GM19455 (cell line): ENCODE data around the gene MRPS5.
"Not testable (repeated sequence)": the region's sequence is repeated elsewhere in the genome, so short reads cannot be mapped to it uniquely, and the experiment has no call there.

Experiments used
- ATAC-seq: cut with Tn5 transposase; IDR thresholded peaks from one replicate; pipeline ENCODE4 v1.9.1; 2021; ENCODE audit not compliant: unreplicated experiment

The MRPS5 gene

DNA sequence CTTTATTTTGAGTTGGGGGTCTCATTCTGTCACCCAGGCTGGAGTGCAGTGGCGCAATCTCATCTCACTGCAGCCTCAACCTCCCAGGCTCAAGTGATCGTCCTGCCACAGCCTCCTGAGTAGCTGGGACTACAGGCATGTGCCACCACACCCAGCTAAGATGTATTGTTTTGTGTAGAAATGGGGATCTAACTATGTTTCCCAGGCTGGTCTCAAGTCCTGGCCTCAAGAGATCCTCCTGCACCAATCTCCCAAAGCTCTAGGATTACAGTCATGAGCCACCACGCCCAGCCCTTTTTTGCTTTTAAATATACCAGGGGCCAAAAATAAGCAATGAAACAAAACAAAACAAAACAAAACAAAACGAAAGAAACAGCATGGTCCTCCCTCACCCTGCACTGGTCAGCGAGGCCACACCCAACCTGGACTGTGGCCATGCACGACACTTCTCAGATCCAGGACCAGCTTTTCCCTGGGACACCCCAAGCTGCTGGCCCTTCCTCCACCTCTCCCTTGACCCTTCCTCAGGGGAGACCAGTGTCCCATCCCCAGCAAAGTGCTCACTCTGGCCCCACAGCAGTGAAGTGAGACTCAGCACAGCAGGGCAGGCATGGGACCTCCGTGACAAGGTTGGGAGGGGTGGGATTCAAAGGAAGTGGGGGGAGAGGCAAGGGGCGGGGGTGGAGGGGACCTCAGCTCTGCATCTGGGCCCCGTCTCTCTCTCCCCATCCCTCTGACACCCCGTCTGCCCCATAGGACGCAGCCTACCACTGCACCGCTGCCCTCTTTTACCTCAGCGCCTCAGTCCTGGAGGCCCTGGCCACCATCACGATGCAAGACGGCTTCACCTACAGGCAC lies 72.6 kb downstream of the MRPS5 start:
- ATAC-seq: no peak

- no peak for ATAC-seq
These were observed 73.7 kb downstream of the MRPS5 start for GRCh38 chr2:95047629-95048510.

DNA sequence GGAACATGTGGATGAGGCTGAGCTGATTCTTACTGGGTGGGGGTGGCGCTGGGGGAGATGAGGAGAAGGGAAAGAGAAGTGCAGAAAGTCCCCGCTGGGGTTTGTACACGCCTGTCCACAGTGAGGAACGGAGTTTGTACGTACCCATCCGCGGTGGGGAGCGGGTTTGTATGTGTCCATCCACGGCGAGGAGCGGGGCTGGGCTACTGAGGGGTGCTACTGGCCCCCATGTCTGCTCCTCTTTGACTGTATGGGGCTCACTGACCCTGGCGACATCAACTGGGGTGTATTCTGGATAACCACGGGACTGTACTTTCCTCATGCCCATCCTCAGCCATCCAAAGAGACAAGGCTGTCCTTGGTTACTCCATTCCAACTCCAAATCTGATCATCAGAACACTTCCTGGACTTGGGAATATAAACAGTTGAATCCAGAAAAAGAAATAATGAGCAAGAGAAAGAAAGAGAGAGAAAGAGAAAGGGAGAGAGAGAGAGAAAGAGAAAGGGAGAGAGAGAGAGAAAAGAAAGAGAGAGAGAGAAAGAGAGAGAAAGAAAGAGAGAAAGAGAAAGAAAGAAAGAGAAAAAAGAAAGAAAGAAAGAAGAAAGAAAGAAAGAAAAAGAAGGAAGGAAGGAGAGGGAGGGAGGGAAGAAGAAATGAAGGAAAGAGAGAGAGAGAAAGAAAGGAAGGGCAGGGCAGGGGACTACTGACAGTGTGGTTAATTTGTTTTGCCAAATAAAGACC lies 75.1 kb downstream of the MRPS5 start:
- ATAC-seq: no peak

GRCh38 chr2:95044601-95045000 lies 77.0 kb downstream of the MRPS5 start:
- ATAC-seq: no peak

- ATAC-seq: no peak
These were observed 78.1 kb downstream of the MRPS5 start for GRCh38 chr2:95043300-95044093.

DNA sequence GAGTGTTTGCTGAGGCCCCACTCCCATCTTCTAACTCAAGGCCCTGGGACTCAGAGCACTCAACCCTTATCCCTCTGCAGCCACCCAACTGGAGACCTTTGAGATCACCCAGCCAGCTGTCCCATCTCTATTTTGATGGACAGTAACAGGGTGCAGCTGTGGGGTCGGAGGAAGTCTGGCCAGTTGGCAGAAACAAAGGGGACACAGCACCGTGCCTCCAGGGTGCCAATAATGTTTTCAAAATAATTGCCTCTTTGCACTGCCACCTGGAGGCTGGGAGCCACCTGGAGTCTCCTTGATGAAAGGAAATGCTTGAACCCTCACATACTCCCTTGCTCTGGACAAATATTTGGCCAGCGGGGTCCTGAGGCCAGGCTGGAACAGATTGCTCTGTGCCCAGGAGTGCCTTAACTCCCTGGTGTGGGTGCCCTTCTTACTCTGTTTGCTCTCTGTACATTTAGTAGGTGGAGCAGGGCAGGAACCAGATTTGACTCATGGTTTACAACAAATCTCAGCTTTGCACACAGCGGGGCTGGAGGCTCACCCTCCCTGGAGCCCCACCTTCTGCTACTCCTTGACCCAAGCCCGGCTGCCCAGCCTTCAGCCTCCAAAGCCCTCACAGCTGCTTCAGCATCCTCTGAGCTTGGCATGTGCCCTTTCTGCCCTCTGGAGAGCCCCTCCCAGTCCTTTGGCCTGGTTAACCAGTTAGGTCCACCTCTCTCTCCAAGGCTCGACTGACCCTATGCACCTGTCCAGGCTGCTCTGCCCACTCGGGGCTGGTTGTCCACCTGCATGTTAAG lies 78.9 kb downstream of the MRPS5 start:
- no peak for ATAC-seq

DNA sequence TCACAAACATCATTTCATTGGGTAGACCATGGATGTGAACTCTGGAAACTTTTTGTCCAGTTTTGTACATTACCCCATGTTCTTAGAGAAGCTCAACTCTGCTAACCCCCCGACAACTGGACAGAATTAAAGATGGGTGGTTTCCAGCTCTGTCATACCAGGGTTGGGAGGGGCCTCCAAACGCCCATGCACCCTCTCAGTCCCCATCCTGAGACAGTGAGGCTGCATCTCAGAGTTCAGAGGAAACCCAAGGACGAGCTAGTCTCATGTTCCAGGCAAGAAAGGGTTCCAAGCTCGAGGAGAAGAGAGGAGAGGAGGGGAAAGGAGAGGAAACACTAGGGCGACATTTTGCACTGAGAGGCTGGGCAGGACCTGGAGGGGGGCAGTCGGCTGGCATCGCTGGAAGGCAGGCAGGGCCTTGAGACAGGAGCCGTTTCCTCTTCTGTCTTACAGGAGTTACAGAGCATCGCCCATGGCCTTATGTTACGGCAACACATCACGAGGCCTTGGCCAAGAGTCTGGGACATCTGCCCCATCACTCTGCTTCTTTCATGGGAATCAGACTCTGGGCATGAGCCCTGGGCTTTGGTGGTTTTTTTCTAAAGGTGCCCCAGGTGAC lies 79.7 kb downstream of the MRPS5 start:
- ATAC-seq: no peak

- ATAC-seq: no peak
These were observed 80.4 kb downstream of the MRPS5 start for GRCh38 chr2:95041060-95041823.

- ATAC-seq: no peak
These were observed 81.2 kb downstream of the MRPS5 start for GRCh38 chr2:95040426-95040825.

DNA sequence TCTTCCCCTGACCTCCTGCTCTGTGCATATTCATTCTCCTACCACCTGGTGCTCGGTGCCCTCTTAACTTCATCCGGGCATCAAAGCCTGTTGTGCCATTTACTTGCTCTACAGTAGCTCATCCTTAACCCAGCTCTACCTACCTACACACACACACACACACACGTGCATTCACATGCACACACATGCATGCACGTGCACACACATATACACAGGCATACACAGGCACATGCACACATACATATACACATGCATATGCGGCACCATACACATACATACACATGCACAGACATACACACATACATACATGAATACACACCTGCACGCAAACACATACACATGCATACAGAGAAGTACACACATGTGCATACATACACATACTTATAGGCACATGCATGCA lies 81.6 kb downstream of the MRPS5 start:
- ATAC-seq: no peak

DNA sequence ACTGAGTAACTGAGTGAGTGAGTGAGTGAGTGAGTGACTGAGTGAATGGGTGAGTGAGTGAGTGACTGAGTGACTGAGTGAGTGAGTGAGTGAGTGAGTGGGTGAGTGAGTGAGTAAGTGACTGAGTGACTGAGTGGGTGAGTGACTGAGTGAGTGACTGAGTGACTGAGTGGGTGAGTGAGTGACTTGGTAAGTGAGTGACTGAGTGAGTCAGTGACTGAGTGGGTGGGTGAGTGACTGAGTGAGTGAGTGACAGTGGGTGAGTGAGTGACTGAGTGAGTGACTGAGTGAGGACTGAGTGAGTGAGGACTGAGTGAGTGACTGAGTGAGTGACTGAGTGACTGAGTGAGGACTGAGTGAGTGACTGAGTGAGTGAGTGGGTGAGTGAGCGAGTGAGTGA lies 82.2 kb downstream of the MRPS5 start:
- ATAC-seq: no peak

- no peak for ATAC-seq
These were observed 82.8 kb downstream of the MRPS5 start for GRCh38 chr2:95038635-95039298.

GRCh38 chr2:95037841-95038585 lies 83.6 kb downstream of the MRPS5 start:
- not testable (repeated sequence) for ATAC-seq

DNA sequence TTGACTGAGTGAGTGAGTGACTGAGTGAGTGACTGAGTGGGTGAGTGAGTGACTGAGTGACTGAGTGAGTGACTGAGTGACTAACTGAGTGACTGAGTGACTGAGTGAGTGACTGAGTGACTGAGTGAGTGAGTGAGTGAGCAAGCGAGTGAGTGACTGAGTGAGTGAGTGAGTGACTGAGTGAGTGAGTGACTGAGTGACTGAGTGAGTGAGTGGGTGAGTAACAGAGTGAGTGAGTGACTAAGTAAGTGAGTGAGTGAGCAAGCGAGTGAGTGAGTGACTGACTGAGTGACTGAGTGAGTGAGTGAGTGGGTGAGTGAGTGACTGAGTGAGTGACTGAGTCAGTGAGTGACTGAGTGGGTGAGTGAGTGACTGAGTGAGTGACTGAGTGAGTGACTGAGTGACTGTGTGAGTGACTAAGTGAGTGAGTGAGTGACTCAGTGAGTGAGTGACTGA lies 84.2 kb downstream of the MRPS5 start:
- ATAC-seq: no peak

DNA sequence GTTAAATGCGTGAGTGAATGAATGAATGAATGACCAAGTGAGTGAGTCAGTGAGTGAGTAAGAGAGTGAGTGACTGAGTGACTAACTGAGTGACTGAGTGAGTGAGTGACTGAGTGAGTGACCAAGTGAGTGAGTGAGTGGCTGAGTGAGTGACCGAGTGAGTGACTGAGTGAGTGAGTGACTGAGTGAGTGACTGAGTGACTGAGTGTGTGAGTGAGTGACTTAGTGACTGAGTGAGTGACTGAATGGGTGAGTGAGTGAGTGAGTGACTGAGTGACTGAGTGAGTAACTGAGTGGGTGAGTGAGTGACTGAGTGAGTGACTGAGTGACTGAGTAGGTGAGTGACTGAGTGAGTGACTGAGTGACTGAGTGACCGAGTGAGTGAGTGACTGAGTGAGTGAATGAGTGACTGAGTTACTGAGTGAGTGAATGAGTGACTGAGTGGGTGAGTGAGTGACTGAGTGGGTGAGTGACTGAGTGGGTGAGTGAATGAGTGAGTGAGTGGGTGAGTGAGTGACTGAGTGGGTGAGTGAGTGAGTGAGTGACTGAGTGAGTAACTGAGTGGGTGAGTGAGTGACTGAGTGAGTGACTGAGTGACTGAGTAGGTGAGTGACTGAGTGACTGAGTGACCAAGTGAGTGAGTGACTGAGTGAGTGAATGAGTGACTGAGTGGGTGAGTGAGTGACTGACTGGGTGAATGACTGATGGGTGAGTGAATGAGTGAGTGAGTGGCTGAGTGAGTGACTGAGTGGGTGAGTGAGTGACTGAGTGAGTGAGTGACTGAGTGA lies 84.8 kb downstream of the MRPS5 start:
- no peak for ATAC-seq
